Activated T-helper 9 cell treated with anti-CD3 and anti-CD28 coated beads, Interleukin-2, amount 50 U/mL, for 16 hours (primary cell): Measurements from ENCODE around the gene UMPS.

Source experiments
- DNase-seq: peaks from one replicate; pipeline ENCODE4 v3.0.0-alpha.2; 2020; ENCODE audit warnings: low read depth

Gene UMPS

DNA sequence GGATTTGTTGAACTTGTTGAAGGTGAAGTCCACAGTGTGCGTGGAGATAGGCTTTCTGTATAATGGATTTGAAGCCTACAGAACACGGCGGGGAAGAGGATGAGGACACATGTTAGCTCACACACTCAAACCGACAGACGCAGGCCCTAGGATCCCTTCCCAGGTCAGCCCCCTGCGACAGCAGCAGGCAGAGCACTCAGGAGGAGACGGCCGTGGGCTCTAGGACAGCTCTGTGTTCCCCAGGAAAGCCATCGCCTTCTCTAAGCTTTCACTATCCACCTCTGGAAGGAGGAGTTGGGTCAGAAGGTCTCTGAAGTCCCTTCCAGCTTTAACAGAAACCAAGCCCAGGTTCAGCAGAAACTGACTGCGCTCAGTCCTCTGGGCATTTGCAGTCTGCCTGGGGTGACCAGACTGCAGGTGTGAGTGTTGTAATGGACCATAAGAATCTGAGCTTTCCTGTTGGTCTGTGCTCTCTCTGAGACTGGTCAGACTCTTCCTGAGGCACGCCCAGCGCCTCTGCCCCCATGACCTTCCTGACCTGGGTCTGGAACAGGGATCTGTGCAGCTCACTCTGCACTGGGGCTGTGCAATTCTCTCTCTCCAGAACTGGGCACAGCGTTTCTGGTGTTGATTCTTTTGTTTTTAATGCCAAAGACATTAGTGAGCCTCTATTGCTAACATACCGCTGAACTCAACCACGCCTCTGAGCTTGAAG, 33.5 kb downstream of the UMPS start:
- DNase-seq = no peak

DNA sequence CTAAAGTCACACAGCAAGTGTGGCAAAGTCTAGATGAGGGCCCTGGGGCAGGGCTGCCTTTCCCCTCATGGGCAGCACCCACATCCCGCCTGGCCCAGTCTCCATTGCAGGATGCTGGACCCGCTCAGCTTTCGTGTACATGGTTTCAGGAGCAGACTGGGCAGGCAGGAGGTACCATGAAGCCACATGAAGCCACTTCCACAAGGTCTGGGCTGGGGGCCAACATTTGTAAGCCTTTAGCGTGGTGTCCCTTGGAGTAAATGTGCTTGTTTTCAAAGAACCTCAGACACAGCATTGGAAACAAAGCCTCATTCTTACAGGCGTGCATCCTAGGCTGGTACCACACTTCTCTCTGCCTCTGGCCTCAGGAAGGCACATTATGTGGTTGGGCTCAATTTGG, 34.5 kb downstream of the UMPS start:
- no peak for DNase-seq

DNA sequence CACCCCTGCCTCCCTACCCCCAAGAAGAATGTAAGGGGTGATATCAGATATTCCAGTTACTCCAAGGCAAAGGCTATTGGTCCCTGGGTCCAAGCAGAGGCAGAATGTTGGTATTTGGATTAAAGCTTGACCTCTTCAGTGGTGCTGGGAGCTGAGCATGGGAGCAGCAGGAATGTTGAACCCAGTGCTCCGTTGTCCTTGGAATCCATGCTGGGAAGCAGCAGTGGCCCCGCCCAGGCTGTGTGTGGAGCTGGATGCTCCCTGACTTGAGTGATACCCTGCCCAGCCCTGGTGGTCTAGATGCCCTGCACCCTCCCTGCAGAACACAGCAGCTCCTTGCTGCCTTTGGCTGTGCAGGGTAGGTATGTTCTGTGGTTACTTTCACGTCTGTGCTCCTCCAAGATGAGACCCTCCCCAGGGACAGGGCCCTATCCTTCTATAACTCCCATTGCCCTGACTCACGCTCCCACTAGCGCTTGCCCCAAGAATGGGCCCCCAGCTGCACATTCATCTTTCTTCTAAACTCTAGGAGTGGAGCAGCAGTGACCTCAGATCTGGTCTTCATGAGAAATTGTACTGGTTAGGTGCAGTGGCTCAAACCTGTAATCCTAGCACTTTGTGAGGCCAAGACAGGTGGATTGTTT, 35.1 kb downstream of the UMPS start:
- DNase-seq = no peak

DNA sequence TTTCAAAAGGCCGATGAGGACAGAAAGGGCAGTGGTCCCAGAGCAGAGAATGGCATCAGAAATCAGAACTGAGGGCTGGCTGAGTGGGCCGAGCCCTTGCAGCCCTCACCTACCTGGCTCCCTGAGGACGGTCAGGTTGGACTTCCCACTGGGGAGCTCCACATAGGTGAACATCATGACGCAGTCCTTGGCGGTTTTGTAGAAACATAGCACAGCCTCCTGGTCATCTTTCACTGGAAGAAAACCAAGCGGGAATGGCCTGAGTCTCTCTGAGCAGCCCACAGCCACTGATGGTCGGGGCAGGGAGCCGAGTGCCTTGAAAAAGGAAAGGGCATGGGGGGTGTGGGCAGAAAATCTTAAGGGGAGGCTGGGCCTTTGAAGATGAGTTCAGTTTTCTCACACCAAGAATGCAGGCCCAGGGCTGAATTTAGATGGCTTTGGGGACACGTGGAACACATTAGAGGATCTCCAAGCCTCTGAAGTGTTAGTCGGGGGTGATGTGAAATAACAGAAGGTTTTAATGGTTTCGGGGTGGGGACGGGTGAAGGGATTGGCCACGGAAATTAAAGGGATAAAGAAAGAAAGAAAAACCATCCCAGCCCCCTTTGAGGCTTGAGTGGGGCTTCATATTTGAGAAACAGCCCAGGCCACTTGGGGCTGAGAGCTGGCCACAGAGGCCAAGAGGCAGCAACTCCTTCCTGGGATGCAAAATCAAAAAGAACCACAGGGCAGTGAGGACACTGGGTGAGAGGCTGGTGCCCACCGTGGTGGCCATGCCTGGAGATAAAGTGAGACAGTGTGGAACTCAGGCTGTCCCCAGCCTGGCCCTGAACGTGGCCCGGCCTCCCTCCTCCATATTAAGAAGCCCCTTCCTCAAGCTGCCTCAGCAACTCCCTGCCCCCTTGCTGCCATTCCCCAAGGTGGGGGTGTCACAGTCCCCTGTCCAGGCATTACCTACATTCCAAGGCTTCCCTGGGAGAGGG, 36.2 kb downstream of the UMPS start:
- DNase-seq = no peak

DNA sequence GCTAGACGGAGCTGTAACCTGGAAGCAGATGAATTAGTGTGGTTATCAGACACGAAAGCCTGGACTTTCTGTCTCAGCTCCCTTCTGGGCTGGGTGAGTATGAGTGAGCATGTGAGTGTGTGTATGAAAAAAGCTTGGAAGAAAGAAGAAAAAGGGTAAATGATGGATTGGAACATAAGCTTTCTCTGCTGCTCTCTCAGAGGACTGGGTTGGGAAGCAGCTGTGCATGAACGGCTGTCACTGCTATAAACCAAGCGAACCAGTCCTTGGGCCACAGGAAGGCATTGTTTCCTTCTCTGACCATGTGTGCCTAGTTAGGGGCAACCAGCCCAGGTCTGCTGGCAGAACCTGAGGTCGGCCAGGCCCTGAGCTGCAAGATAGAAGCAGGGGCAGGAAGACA, 37.0 kb downstream of the UMPS start:
- no peak for DNase-seq

DNA sequence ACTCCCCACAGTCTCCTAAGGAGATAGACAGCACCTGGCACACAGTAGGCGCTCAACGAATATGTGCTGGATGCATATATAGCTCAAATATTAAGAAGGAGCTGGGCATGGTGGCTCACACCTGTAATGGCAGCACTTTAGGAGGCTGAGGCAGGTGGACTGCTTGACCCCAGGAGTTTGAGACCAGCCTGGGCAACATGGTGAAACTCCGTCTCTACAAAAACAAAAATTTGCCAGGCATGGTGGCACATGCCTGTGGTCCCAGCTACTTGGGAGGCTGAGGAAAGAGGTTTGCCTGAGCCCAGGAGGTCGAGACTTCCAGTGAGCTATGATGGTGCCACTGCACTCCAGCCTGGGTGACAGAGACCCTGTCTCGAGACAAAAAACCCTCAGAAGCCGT, 37.4 kb downstream of the UMPS start:
- DNase-seq = no peak

DNA sequence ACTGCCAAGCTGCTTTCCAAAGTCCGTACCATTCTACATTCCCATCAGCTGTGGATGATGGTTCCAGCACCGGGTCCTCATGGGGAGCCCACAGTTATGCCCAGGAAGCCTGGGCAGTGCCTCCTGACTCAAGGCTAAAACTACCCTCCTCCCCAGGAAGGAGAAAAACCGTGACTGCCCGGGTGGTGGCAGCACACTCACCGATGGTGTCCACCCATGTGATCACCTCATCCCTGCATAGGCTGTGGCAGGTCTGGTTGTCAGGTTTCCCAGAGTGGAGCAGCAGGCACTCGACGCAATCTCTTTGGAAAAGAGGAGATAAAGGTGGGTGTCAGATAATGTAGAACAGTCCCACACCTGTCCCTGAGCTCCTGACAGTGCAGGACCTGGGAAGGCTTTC, 38.6 kb downstream of the UMPS start:
- no peak for DNase-seq

DNA sequence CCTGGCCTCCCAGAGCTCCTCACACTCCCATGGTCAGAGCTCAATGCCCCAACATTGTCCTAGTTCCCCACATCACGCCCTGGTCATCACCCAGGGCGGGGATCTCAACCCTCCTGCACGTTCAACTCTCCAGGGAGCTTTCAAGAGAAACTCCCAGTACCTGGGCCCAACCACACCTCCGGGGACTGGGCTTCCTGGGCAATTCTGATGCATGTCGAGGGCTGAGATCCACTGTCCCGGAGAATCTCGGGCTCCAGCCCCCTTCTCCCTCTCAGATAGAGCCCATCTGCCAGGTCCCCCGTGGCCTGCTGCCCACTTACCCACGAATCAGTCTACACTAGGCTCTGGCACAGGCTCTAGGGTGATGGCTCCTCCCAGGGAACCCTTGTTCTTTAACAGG, 39.2 kb downstream of the UMPS start:
- no peak for DNase-seq

DNA sequence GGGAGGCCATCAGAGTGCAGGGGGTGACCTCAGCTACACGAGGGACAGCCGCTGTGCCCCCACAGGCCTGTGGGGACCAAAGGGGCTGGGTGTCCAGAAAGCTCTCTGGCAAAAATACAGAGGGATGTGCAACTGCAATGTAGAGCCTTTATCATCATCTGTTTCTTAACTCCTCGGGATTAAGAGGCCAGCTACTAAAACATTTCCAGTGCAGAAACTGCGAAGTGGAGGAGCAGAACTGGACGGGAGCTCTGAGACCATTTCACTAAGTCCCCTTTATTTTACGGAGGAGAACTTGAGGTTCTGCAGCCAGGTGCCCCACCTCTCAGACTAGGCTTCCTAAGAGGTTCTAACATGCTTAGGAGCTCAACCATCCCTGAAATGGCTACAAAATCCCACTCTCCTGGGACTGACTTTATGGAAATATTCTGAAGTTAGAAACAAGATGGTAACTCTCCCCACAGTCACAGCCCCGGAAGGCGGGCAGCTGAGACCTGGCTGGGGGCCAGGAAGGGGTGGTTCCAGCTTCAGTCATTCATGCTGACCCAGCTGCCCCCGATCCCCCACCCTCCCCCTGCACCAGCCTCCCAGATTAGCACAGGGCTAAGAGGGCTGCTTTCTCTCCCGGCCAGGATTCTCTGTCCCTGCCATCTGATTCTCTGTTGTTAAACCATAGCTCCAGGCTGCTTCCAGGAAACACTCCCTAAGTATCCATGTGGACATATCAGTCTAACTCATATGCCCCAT, 40.3 kb downstream of the UMPS start:
- DNase-seq = no peak

DNA sequence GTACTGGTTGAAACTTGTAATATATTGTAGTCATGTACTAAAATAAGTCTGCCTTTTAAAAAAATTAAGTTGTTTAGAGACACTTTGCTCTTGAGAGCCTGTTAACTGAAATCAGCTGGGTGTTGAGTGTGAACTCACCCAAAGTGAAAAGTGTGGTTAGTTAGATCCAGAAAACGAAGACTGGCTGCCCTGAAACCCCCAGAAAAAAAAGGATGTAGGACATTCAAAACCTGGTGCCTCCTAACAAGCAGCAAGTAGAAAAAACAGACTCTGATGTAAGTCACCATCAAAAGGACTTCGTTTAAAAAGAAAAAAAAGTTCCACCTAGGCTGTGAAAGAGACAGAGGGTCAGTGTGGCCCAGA, 40.8 kb downstream of the UMPS start:
- DNase-seq = no peak

DNA sequence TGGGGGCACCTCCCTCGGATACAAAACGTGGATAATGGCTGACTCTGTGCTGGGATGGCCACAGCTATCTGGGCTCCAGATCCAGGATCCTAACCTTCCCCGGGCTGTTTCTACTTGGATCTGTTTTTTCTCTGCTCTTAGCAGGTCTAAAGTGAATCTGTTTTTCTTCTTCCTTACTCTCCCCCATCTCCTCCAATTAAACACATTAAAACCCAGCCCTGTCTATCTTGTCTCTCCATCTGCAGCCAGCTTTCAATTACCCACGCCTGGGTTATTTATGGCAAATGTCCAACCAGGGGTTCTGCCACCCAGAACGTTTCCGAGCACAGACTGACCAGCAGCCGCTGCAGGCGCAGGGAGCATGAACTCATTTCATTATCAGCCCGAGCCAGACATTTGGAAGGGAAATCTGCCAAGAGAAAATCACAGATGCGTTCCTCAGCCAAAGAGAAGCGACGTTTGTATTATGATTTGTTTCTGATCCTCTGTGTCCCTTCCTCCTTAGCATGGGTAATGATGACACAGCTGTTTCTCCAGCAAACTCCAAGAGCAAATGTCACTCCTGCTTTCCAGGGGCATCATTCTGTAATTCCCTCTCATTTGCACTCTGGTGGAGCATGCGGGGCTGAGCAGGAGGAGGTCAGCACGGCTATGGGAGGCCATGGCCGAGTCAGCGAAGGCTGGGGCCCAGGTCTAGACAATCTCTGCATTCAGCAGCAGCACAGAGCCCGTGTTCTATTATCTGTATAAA, 42.0 kb downstream of the UMPS start:
- no peak for DNase-seq

DNA sequence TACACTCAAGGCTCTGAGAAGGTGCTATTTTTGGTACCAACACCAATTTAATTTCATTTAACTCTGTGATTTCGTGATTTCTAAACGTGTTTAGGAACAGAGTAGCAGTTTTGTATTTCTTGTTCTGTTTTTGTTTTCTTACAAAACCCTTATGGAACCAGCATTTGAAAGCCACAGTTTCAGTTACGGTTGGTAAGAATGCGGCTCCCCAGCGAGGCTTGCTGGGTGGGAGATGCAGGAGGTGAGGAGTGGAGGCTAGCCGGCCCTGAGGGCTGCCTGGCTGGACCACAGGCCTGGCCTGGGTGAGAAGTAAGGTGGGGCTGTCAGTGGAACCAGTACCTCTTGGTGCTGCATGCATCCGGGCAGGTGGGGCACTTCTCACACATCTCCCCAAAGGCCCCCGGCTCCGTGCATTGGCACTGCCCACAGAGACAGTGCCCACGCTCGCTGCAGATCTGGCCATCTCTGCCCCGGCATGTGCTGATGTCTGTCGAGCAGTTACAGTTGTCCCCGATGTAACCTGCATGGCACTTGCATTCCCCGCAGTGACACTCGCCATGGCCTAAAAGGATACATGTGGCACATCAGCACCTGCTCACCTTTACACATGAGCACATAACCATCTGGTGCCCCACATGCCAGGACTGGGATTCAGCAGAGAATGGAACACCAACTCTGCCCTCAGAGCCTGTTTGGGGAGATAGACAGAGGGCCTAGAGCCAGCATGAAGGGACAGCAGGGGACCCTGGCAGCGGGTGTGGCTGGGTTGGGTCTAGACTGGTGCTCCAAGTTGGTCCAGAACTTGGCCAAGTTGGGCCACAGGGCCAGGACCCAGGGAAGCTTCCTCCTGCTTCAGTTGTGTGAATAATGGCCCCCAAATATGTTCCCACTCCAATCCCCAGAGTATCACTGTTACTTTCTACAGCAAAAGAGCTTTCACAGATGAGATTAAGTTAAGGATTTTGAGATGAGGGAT, 43.4 kb downstream of the UMPS start:
- no peak for DNase-seq

DNA sequence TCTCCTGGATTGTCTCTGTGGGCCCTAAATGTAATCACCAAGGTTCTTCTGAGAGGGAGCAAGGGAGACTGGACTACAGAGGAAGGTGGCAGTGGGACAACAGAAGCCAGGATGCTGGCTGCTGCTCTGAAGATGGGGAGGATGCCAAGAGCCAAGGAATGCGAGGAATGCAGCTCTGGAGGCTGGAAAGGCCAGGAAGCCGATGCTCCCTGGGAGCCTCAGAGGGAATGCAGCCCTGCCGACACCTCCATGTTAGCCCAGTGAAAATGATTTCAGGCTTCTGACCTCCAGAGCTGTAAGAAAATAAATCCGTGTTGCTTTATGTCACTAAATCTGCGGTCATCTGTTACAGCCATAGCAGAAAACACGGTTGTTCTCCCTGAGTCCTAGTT, 44.1 kb downstream of the UMPS start:
- DNase-seq = no peak

DNA sequence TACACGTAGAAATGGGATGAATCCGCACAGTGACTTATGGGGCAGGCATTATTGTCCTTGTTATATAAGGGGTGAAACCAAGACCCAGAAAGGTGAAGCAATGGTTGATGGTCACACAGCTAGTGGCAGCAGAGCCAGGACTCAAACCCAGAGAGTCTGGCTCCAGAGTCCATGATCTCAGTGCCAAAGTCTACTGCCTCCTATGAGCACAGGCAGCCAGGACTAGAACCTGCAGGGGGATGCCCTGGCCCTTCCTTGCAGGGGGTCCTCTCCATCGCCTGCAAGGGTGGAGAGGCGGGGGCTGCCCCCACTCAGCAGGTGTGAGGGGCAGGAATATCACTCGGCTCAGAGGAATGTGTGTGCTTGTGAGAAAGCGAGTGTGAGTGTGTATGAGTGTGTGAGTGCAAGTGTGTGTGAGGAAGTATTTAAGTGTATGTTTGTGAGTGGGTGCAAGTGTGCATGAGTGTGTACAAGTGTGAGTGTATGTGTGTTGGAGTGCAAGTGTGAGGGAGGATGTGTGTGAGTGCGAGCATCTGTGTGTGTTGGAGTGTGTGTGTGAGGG, 44.7 kb downstream of the UMPS start:
- DNase-seq = no peak

DNA sequence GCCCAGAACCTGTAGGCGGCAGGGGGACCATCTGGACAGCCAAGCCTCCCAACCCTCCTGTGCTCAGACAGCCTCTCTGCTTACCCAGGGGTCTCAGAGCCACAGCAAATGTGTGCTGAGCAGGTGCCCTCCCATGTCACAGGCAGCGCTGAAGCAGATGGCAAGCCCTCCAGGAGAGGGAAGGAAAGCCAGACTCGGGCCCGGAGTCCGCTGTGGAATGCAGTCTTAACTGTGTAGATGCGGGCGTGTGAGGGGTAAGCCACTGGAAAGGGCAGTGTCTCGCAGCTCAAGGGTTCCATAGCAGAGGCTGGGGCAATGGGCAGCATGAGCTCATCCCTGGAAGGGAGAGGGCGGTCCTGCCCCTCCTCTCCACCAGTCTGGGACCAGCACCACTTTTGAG, 45.6 kb downstream of the UMPS start:
- no peak for DNase-seq

DNA sequence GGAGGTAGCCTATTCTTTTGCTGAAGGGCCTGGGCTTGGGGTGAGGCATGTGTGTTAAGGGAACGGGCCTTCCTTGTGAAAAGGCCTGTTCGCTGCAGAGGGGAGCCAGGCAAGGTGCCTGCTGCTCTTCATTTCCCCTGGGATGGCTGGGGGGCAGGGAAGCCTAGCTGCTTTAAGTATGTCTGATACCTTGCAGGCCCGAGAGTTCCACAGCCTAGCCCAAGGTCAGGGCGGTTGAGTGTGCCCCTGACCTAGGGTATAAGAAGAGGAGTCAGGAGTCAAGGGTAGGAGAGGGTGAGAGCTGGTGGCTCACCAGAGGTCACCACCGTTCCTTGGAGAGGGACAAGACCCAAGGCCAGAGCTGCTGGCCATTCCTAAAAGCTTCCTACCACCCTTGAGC, 46.6 kb downstream of the UMPS start:
- DNase-seq = no peak

DNA sequence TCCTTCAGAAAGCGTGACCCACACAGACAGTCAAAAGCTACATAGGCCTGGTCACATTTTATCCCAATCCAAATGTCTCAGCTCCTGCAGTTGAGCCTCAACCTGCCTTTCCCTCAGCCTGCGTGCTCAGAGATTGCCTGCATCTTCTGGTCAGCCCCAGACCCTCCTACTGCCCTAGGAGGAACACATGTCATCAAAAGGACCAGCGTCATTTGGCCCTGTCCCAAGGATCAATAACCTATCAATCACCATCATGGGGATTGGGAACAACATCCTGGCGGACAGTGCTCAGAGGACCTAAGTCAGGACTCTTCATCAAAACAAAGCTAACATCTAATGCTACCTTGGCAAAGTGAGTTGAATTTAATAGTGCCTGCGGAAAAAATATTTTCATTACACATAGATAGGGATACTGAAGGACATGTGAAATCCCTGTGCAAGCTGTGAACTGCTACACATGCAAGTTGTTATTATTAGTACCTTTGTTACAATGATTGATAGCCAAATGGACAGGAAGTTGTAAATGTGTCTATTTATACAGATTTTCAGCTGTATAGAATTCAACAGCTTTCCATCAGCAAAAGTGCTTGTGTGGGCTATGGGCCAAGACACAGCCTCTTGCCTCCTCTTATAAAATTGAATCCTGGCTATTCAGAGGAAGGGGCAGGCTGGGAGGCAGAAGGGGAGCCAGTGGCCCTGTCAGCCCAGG, 47.7 kb downstream of the UMPS start:
- DNase-seq = no peak

DNA sequence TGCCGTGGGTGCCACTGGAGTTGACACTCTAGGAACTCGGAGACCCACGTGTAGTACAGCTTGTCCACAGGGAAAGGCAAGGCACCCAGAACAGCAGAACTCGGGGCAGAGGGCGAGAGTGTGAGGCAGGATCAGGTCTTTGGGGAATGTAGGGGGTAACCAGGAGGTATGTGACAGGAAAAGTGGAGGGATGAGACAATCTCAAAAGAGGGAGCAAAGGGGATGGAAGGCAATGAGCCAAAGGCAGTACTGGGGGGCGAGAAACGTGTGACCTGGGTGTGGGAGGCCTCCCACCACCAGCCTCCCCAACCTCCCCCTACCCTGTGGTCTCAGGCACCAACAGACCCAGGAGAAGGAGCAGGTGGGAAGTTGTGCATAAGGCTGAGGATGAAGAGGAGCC, 48.9 kb downstream of the UMPS start:
- DNase-seq = no peak

DNA sequence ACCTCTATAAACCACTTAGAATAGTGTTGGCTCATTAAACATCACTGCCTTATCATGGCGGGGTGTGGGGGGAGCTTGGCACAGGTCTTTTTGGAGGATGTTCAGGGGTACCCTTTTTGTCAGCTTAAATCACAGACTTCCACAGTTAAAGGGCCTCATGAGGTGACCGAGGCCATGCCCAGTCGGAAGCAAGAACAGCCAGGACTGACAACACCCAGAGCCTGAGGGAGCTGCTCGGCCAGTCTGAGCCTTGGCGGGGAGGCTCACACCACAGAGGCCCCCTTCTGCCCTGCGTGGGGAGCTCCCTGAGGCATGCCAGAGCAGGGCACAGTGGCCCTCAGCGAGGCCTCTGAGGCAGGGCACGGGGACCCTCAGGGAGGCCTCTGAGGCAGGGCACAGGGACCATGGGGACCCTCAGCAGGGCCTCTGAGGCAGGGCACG, 49.5 kb downstream of the UMPS start:
- DNase-seq = no peak
